ENCODE data around the gene ERVFRD-1.

The ERVFRD-1 gene

DNA sequence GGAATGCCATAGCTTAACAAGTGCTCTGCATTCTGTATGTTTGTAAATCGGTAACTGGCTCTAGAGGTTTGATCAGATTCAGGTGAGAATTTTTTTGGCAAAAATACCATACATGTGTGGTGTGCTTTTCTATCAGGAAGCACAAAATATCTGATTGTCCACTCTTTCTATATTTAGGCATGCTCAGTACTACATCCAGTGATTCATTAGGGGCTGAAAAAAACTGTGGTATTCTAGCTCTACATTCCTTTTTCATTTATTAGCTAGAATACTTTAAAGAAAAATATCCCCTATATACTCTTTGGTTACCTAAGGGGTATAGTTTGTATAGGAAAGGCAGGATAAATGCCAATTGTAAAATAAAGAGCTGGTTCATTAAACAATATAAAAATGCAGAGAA, 56.8 kb downstream of the ERVFRD-1 start:
- FAIRE-seq = no peak
- no peak for DNase-seq (ENCODE audit: low spot score)

- FAIRE-seq (no peak), DNase-seq (ENCODE audit: low spot score) (no peak)
These were observed 58.2 kb downstream of the ERVFRD-1 start for GRCh38 chr6:11053307-11053706.

Measured in urothelium cell line (cell line).